Esophagus (tissue), 2 donors: ENCODE measurements around the gene TSPAN15. TPM values are rescaled to one million over a fixed set of nuclear protein-coding genes. Genes with fewer than 3 reads are reported as not detected.

ENCODE experiments used
- H3K27ac ChIP-seq, 2 donors: one replicate each; pipeline ENCODE4 v1.5.1; 2013; ENCODE audit warnings: low read depth in 2 of 2, mild to moderate bottlenecking in 2 of 2, inconsistent platforms in 1 of 2, low read length in 1 of 2, moderate library complexity in 1 of 2
- H3K27me3 ChIP-seq, 2 donors: one replicate each; pipeline ENCODE4 v1.6.1; 2013; ENCODE audit warnings: low read length in 2 of 2, control low read depth in 1 of 2, mild to moderate bottlenecking in 1 of 2; ENCODE audit not compliant: insufficient read depth in 2 of 2, control insufficient read depth in 1 of 2
- H3K36me3 ChIP-seq, 2 donors: one replicate each; pipeline ENCODE4 v1.6.1; 2013; ENCODE audit warnings: low read length in 1 of 2; ENCODE audit not compliant: control insufficient read depth in 2 of 2, insufficient read depth in 2 of 2
- H3K4me1 ChIP-seq, 2 donors: one replicate each; pipeline ENCODE4 v1.6.1; 2013; ENCODE audit warnings: low read length in 1 of 2; ENCODE audit not compliant: control insufficient read depth in 2 of 2, insufficient read depth in 2 of 2
- H3K4me3 ChIP-seq, 2 donors: one replicate each; pipeline ENCODE4 v1.5.1; 2013; ENCODE audit warnings: low read length in 2 of 2, mild to moderate bottlenecking in 2 of 2, low read depth in 1 of 2, moderate library complexity in 1 of 2
- H3K9me3 ChIP-seq, 2 donors: one replicate each; pipeline ENCODE4 v1.6.1; 2013; ENCODE audit warnings: mild to moderate bottlenecking in 2 of 2, low read depth in 1 of 2, low read length in 1 of 2, moderate library complexity in 1 of 2; ENCODE audit not compliant: control insufficient read depth in 2 of 2, insufficient read depth in 1 of 2
- WGBS, 2 donors: extraction: QIAGEN DNeasy Blood & Tissue Kit; methylation state at CpG; one replicate each; pipeline ENCODE4 v1.1.7; 2013; 5-methylcytosine and 5-hydroxymethylcytosine counted together
- polyA plus RNA-seq, 2 donors: library from polyadenylated mRNA; stranded (reverse); fragments of 200-250 nt; gene quantifications; one replicate each; pipeline ENCODE4 v1.2.3, GENCODE V29; 2013
- donor health status: healthy with polysubstance abuse.
- donor health status: Bipolar disorder and iron deficiency.

Gene TSPAN15
- polyA plus RNA-seq, 2 donors: 8.0 to 23.8 TPM

GRCh38 chr10:69497231-69497561, 45.9 kb downstream of the TSPAN15 start:
- H3K27ac ChIP-seq: peak overlapping the region in 1 of 2 donors; percentile 5
- peaks cover 0 to 15% of the 10 kb centered on the region in 2 donors for H3K36me3 ChIP-seq

GRCh38 chr10:69497611-69498390, 46.5 kb downstream of the TSPAN15 start:
- Histone ChIP-seq H3K27ac (peak overlapping the region in 1 of 2 donors; percentile 63), H3K27me3 (no peaks in the 10 kb centered on the region), H3K9me3 (peaks cover 0 to 2% of the 10 kb centered on the region in 2 donors), H3K4me1 (peaks cover 0 to 6% of the 10 kb centered on the region in 2 donors), H3K36me3 (peaks cover 0 to 17% of the 10 kb centered on the region in 2 donors), H3K4me3 (no peak overlapping the region)
- WGBS, 2 donors: 65 to 73% methylated on average over 11 of the region's 11 CpGs

More at GRCh38 chr10:69497231-69497561, 45.9 kb downstream of the TSPAN15 start:
- Histone ChIP-seq H3K4me1 (peaks cover 0 to 9% of the 10 kb centered on the region in 2 donors), H3K9me3 (peaks cover 0 to 2% of the 10 kb centered on the region in 2 donors), H3K4me3 (no peak overlapping the region), H3K27me3 (no peaks in the 10 kb centered on the region)
- WGBS, 2 donors: 75 to 84% methylated on average over 5 of the region's 5 CpGs

GRCh38 chr10:69498711-69499471, 47.6 kb downstream of the TSPAN15 start:
- H3K36me3 ChIP-seq: peaks cover 0 to 22% of the 10 kb centered on the region in 2 donors
- H3K27me3 ChIP-seq: no peaks in the 10 kb centered on the region
- WGBS, 2 donors: 71 to 74% methylated on average over 10 of the region's 10 CpGs
- H3K4me1 ChIP-seq: peaks cover 0 to 2% of the 10 kb centered on the region in 2 donors
- H3K27ac ChIP-seq: peak overlapping the region in 1 of 2 donors; percentile 63
- H3K9me3 ChIP-seq: peaks cover 0 to 2% of the 10 kb centered on the region in 2 donors
- H3K4me3 ChIP-seq: no peak overlapping the region

- H3K4me3 ChIP-seq: no peak overlapping the region
- H3K9me3 ChIP-seq: peaks cover 0 to 2% of the 10 kb centered on the region in 2 donors
- H3K36me3 ChIP-seq: peaks cover 0 to 24% of the 10 kb centered on the region in 2 donors
- no peaks in the 10 kb centered on the region for H3K27me3 ChIP-seq
- no peak overlapping the region for H3K27ac ChIP-seq
- peaks cover 0 to 2% of the 10 kb centered on the region in 2 donors for H3K4me1 ChIP-seq
- WGBS, 2 donors: 82 to 88% methylated on average over 9 of the region's 9 CpGs
Observed at GRCh38 chr10:69499726-69500689, 48.7 kb downstream of the TSPAN15 start.

GRCh38 chr10:69500864-69501468, 49.7 kb downstream of the TSPAN15 start:
- Histone ChIP-seq H3K36me3 (peaks cover 0 to 20% of the 10 kb centered on the region in 2 donors), H3K27ac (no peak overlapping the region), H3K27me3 (no peaks in the 10 kb centered on the region), H3K4me1 (peaks cover 0 to 2% of the 10 kb centered on the region in 2 donors), H3K9me3 (peaks cover 0 to 2% of the 10 kb centered on the region in 2 donors), H3K4me3 (no peak overlapping the region)
- 83 to 88% methylated on average over 12 of the region's 12 CpGs for WGBS, 2 donors

GRCh38 chr10:69501657-69502056, 50.4 kb downstream of the TSPAN15 start:
- no peak overlapping the region for H3K27ac ChIP-seq
- peaks cover 0 to 2% of the 10 kb centered on the region in 2 donors for H3K9me3 ChIP-seq
- H3K4me3 ChIP-seq: no peak overlapping the region
- peaks cover 0 to 20% of the 10 kb centered on the region in 2 donors for H3K36me3 ChIP-seq
- no peaks in the 10 kb centered on the region for H3K27me3 ChIP-seq
- H3K4me1 ChIP-seq: peaks cover 0 to 2% of the 10 kb centered on the region in 2 donors
- WGBS, 2 donors: 86 to 88% methylated on average over 6 of the region's 6 CpGs

GRCh38 chr10:69502589-69502988, 51.3 kb downstream of the TSPAN15 start:
- Histone ChIP-seq H3K27me3 (no peaks in the 10 kb centered on the region), H3K36me3 (peaks cover 0 to 22% of the 10 kb centered on the region in 2 donors), H3K27ac (no peak overlapping the region), H3K4me3 (no peak overlapping the region), H3K9me3 (peaks cover 0 to 2% of the 10 kb centered on the region in 2 donors), H3K4me1 (peaks cover 4% of the 10 kb centered on the region in 2 donors)
- WGBS, 2 donors: 86 to 95% methylated on average over 4 of the region's 4 CpGs

- H3K27ac ChIP-seq: no peak overlapping the region
- H3K36me3 ChIP-seq: peaks cover 0 to 18% of the 10 kb centered on the region in 2 donors
- peaks cover 0 to 2% of the 10 kb centered on the region in 2 donors for H3K9me3 ChIP-seq
- H3K4me1 ChIP-seq: peaks cover 4% of the 10 kb centered on the region in 2 donors
- 77 to 78% methylated on average over 18 of the region's 18 CpGs for WGBS, 2 donors
- no peak overlapping the region for H3K4me3 ChIP-seq
- no peaks in the 10 kb centered on the region for H3K27me3 ChIP-seq
Observed at GRCh38 chr10:69503001-69503895, 52.0 kb downstream of the TSPAN15 start.
